Vagina (tissue), 2 donors: Measurements from ENCODE around the gene ROR2.

ENCODE experiments used
- CTCF ChIP-seq, 3 experiments: fragments of 450-650 bp in 2 of 3; fragments of 200-600 bp in 1 of 3; sonication (generic) in 1 of 3; IDR thresholded peaks; one replicate each; pipeline ENCODE4 v1.5.1; 2017 to 2019; ENCODE audit warnings: antibody characterized with exemption in 3 of 3, mild to moderate bottlenecking in 2 of 3, moderate library complexity in 2 of 3
- POLR2AphosphoS5 ChIP-seq, 2 donors: sonication (generic); formaldehyde crosslinking; IDR thresholded peaks; one replicate each; pipeline ENCODE4 v1.9.0; 2017; ENCODE audit warnings: antibody characterized with exemption in 2 of 2, mild to moderate bottlenecking in 2 of 2, low read depth in 1 of 2; ENCODE audit not compliant: insufficient read depth in 1 of 2

- no peak for TF ChIP-seq POLR2AphosphoS5 (IDR thresholded peaks at IDR 0.05; ENCODE audit: insufficient read depth in 1 of 2, low read depth in 1 of 2)
- TF ChIP-seq CTCF (IDR thresholded peaks at IDR 0.05): no peak
Measured at GRCh38 chr9:91904588-91905236, 45.3 kb downstream of the ROR2 start.
